HL-60 (cell line): ENCODE results near the gene CASS4.
A peak's percentile ranks its signal among the peaks of the same experiment; 100 is the strongest.

Experiments used
- DNase-seq, 2 experiments: peaks; one replicate each; pipeline ENCODE4 v3.0.0-alpha.2; 2010 to 2020; ENCODE audit warnings: low read depth in 1 of 2, low spot score in 1 of 2
- H3K27ac ChIP-seq: fragments of 250-450 bp; sonication (Bioruptor Pico); replicated peaks from 2 replicates; pipeline ENCODE4 v1.5.1; 2020; ENCODE audit warnings: mild to moderate bottlenecking, moderate library complexity
- H3K27me3 ChIP-seq: fragments of 250-450 bp; sonication (Bioruptor Pico); 2 replicates; pipeline ENCODE4 v1.5.1; 2021; ENCODE audit warnings: mild to moderate bottlenecking, moderate library complexity; ENCODE audit not compliant: insufficient read depth, poor library complexity, severe bottlenecking
- H3K4me3 ChIP-seq: replicated peaks from 2 replicates; pipeline ENCODE4 v1.5.1; 2011; ENCODE audit warnings: mild to moderate bottlenecking, control low read depth, low read length; ENCODE audit not compliant: insufficient read depth
- GABPA ChIP-seq: IDR thresholded peaks from 2 replicates; pipeline ENCODE4 v1.6.1; 2012; ENCODE audit warnings: low read depth
- POLR2AphosphoS5 ChIP-seq: IDR thresholded peaks from 2 replicates; pipeline ENCODE4 v1.6.1; 2012; ENCODE audit warnings: low read depth
- SPI1 ChIP-seq: IDR thresholded peaks from 2 replicates; pipeline ENCODE4 v1.6.1; 2012; ENCODE audit warnings: low read depth, mild to moderate bottlenecking, borderline replicate concordance
- TF ChIP-seq, protein P1 (sequence below): IDR thresholded peaks from one replicate; pipeline ENCODE4 v1.5.1; 2011; ENCODE audit warnings: low read length, control low read depth, inconsistent platforms; ENCODE audit not compliant: insufficient read depth
- TF ChIP-seq, protein P2 (sequence below): IDR thresholded peaks from 2 replicates; pipeline ENCODE4 v1.6.1; 2012; ENCODE audit warnings: low read depth; ENCODE audit not compliant: insufficient replicate concordance

The CASS4 gene

DNA sequence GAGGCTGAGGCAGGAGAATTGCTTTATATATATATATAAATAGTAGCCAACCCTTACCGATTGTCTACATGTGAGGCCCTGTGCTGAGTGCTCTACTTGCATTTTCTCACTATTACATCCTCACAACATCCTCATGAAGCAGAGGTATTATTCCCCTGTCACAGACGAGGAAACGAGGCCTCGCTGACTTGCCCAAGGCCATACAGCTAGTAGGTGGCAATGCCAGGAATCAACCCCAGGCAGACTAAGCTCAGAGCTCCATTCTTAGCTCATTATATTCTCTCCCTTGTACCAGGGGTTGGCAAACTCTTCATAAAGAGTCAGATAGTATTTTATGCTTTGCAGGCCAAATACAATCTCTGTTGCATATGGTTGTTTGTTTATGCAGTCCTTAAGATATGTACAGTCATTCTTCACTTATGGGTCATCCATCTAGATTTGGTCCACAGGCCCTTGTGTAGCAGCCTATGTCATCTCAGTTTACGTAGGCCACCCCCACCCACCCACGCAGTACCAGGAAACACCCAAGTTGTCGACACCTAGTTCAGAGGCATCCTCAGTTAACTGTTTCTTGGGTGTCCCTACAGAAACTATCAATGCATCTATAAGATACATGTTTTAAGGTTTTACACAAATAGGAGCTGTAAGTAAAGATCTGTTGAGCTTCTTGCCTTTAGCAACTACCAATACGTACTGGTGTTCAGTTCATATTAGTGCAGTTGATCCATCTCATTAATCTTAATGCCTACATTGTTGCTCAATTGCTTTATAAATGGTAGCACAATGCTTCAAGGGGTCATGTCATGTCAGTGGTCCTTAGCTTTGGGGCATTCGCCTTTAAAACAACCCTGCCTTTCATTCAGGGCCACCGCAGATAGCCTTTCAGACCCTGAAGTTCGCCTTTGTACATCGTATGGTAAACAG, 3.0 kb downstream of the CASS4 start:
- no peaks in the 10 kb centered on the region for H3K27me3 ChIP-seq
- no peak overlapping the region for H3K4me3 ChIP-seq
- no peak for DNase-seq
- no peak overlapping the region for H3K27ac ChIP-seq
- TF ChIP-seq GABPA (no peak), POLR2AphosphoS5 (no peak), SPI1 (no peak)
- TF ChIP-seq, protein P1, sequence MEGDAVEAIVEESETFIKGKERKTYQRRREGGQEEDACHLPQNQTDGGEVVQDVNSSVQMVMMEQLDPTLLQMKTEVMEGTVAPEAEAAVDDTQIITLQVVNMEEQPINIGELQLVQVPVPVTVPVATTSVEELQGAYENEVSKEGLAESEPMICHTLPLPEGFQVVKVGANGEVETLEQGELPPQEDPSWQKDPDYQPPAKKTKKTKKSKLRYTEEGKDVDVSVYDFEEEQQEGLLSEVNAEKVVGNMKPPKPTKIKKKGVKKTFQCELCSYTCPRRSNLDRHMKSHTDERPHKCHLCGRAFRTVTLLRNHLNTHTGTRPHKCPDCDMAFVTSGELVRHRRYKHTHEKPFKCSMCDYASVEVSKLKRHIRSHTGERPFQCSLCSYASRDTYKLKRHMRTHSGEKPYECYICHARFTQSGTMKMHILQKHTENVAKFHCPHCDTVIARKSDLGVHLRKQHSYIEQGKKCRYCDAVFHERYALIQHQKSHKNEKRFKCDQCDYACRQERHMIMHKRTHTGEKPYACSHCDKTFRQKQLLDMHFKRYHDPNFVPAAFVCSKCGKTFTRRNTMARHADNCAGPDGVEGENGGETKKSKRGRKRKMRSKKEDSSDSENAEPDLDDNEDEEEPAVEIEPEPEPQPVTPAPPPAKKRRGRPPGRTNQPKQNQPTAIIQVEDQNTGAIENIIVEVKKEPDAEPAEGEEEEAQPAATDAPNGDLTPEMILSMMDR, result no peak
- TF ChIP-seq, protein P2, sequence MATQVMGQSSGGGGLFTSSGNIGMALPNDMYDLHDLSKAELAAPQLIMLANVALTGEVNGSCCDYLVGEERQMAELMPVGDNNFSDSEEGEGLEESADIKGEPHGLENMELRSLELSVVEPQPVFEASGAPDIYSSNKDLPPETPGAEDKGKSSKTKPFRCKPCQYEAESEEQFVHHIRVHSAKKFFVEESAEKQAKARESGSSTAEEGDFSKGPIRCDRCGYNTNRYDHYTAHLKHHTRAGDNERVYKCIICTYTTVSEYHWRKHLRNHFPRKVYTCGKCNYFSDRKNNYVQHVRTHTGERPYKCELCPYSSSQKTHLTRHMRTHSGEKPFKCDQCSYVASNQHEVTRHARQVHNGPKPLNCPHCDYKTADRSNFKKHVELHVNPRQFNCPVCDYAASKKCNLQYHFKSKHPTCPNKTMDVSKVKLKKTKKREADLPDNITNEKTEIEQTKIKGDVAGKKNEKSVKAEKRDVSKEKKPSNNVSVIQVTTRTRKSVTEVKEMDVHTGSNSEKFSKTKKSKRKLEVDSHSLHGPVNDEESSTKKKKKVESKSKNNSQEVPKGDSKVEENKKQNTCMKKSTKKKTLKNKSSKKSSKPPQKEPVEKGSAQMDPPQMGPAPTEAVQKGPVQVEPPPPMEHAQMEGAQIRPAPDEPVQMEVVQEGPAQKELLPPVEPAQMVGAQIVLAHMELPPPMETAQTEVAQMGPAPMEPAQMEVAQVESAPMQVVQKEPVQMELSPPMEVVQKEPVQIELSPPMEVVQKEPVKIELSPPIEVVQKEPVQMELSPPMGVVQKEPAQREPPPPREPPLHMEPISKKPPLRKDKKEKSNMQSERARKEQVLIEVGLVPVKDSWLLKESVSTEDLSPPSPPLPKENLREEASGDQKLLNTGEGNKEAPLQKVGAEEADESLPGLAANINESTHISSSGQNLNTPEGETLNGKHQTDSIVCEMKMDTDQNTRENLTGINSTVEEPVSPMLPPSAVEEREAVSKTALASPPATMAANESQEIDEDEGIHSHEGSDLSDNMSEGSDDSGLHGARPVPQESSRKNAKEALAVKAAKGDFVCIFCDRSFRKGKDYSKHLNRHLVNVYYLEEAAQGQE, result no peak

DNA sequence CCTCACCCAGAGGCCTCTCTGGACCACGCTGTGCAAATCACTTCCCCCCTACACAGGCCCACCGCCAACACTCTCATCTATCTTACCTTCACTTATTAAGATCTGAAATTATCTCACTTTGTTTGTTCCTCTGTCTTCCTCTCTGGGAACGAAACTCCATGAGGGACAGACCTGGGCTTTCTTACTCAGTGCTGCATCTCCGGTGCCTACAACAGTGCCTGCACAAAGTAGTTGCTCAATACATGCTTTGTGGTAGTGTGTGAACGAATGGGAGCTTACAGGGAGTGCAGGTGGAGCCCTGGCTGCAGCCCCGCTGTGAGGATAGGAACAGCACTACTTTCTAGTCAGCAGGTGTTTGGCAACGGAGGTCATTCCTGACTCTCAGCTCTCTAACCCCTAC, 5.3 kb downstream of the CASS4 start:
- DNase-seq, result no peak
- H3K27me3 ChIP-seq, result no peaks in the 10 kb centered on the region
- TF ChIP-seq, protein P2, result no peak
- TF ChIP-seq, protein P1, result no peak
- TF ChIP-seq POLR2AphosphoS5, result no peak
- TF ChIP-seq GABPA, result no peak
- TF ChIP-seq SPI1, result no peak
- H3K27ac ChIP-seq, result no peak overlapping the region; the same call in 1 of the 2 replicates
- H3K4me3 ChIP-seq, result no peak overlapping the region

DNA sequence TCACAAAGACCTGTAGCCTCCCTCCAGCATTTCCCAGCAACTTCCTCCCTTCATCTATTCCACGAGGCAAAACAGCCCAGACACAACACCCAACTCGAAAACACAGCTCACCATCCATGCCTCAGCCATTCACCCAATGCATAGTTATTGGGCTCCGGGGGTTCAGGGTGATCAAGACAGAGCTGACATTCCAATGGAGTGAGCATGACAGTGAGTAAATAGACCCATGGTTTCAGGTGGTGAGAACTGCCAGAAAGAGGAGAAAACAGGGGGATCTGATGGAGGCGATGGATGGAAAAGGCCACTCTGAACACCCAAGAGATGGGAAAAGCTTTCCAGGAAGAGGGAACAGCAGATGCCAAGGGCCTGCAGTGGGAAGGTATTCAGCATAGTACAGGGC, 5.9 kb downstream of the CASS4 start:
- no peak for DNase-seq
- H3K27me3 ChIP-seq, result no peaks in the 10 kb centered on the region
- TF ChIP-seq, protein P2, result no peak
- TF ChIP-seq POLR2AphosphoS5, result no peak
- TF ChIP-seq SPI1, result no peak
- TF ChIP-seq GABPA, result no peak
- TF ChIP-seq, protein P1, result no peak
- no peak overlapping the region for H3K4me3 ChIP-seq
- peak overlapping the region; percentile 68 for H3K27ac ChIP-seq
